Breast epithelium (tissue), 3 donors: ENCODE results near the gene LCE1C.

Source experiments
- CTCF ChIP-seq, 3 donors: fragments of 450-650 bp; IDR thresholded peaks; one replicate each; pipeline ENCODE4 v1.5.1; 2016 to 2017; ENCODE audit warnings: antibody characterized with exemption in 3 of 3, mild to moderate bottlenecking in 3 of 3, moderate library complexity in 3 of 3
- POLR2A ChIP-seq: fragments of 450-650 bp; IDR thresholded peaks from one replicate; pipeline ENCODE4 v1.6.1; 2016; ENCODE audit warnings: antibody characterized with exemption, mild to moderate bottlenecking, moderate library complexity

GRCh38 chr1:152806576-152806975, at the start of gene LCE1C:
- TF ChIP-seq CTCF (IDR thresholded peaks at IDR 0.05) (no peak), POLR2A (no peak)
